HepG2 (cell line): ENCODE results near the gene STEAP1B. TPM values are rescaled to one million over a fixed set of nuclear protein-coding genes. Genes with fewer than 3 reads are reported as not detected.

Experiments used
- BHLHE40 ChIP-seq: IDR thresholded peaks from 2 replicates; pipeline ENCODE4 v1.6.1; 2011; ENCODE audit warnings: low read length, improper control_type of control experiment
- BRF2 ChIP-seq: sonication (generic); formaldehyde crosslinking; IDR thresholded peaks from 2 replicates; pipeline ENCODE4 v1.8.1; 2022; ENCODE audit warnings: mild to moderate bottlenecking, missing genetic modification reagents
- CBX2 ChIP-seq, 2 experiments: fragments of 200-600 bp in 1 of 2; sonication (generic); formaldehyde crosslinking in 1 of 2; IDR thresholded peaks; 2 replicates each; pipeline versions ENCODE4 v1.7.0 to v1.8.1; 2018 to 2022; ENCODE audit warnings: low read depth in 2 of 2, low read length in 1 of 2, mild to moderate bottlenecking in 1 of 2, missing genetic modification reagents in 1 of 2
- CEBPG ChIP-seq: IDR thresholded peaks from 2 replicates; pipeline ENCODE4 v1.6.1; 2016
- DNMT1 ChIP-seq: sonication (generic); formaldehyde crosslinking; IDR thresholded peaks from 2 replicates; pipeline ENCODE4 v1.5.1; 2020; ENCODE audit warnings: mild to moderate bottlenecking, missing genetic modification reagents
- JDP2 ChIP-seq: sonication (generic); formaldehyde crosslinking; IDR thresholded peaks from 2 replicates; pipeline ENCODE4 v1.8.1; 2022; ENCODE audit warnings: missing genetic modification reagents, borderline replicate concordance
- NFKBIZ ChIP-seq: IDR thresholded peaks from 2 replicates; pipeline ENCODE4 v1.6.1; 2018; ENCODE audit warnings: missing genetic modification reagents, missing compliant biosample characterization
- NR3C1 ChIP-seq: sonication (generic); formaldehyde crosslinking; IDR thresholded peaks from 2 replicates; pipeline ENCODE4 v1.4.0; 2020; ENCODE audit warnings: missing genetic modification reagents
- REL ChIP-seq: sonication (generic); formaldehyde crosslinking; conservative IDR thresholded peaks from 2 replicates; pipeline ENCODE4 v1.8.0; 2022; ENCODE audit warnings: mild to moderate bottlenecking, missing genetic modification reagents, moderate library complexity
- REPIN1 ChIP-seq: sonication (generic); formaldehyde crosslinking; IDR thresholded peaks from 2 replicates; pipeline ENCODE4 v1.8.0; 2022; ENCODE audit warnings: missing genetic modification reagents, low read depth, mild to moderate bottlenecking, borderline replicate concordance
- RXRB ChIP-seq: IDR thresholded peaks from 2 replicates; pipeline ENCODE4 v1.6.1; 2016; ENCODE audit warnings: borderline replicate concordance, missing genetic modification reagents, missing compliant biosample characterization
- TFAP4 ChIP-seq: sonication (generic); IDR thresholded peaks from 2 replicates; pipeline ENCODE4 v1.6.1; 2016; ENCODE audit warnings: low read depth, borderline replicate concordance
- THAP9 ChIP-seq: sonication (generic); formaldehyde crosslinking; IDR thresholded peaks from 2 replicates; pipeline ENCODE4; 2020; ENCODE audit warnings: missing genetic modification reagents, mild to moderate bottlenecking, borderline replicate concordance
- TMF1 ChIP-seq: sonication (generic); formaldehyde crosslinking; IDR thresholded peaks from 2 replicates; pipeline ENCODE4 v1.8.1; 2022; ENCODE audit warnings: low read depth, missing genetic modification reagents
- ZBED4 ChIP-seq: sonication (generic); formaldehyde crosslinking; IDR thresholded peaks from 2 replicates; pipeline ENCODE4 v1.4.0; 2020; ENCODE audit warnings: missing genetic modification reagents, borderline replicate concordance
- ZC3H13 ChIP-seq: sonication (generic); formaldehyde crosslinking; IDR thresholded peaks from 2 replicates; pipeline ENCODE4 v1.8.1; 2023; ENCODE audit warnings: mild to moderate bottlenecking, missing genetic modification reagents, moderate library complexity
- ZNF30 ChIP-seq: sonication (generic); formaldehyde crosslinking; IDR thresholded peaks from 2 replicates; pipeline ENCODE4 v1.5.0; 2020; ENCODE audit warnings: mild to moderate bottlenecking, missing genetic modification reagents
- ZNF367 ChIP-seq: sonication (generic); formaldehyde crosslinking; IDR thresholded peaks from 2 replicates; pipeline ENCODE4 v1.4.0; 2020; ENCODE audit warnings: missing genetic modification reagents, borderline replicate concordance
- ZNF660 ChIP-seq: sonication (generic); formaldehyde crosslinking; IDR thresholded peaks from 2 replicates; pipeline ENCODE4 v1.5.1; 2020; ENCODE audit warnings: mild to moderate bottlenecking, low read depth, missing genetic modification reagents, borderline replicate concordance
- ZNF749 ChIP-seq: sonication (generic); formaldehyde crosslinking; IDR thresholded peaks from 2 replicates; pipeline ENCODE4 v1.8.0; 2022; ENCODE audit warnings: mild to moderate bottlenecking, missing genetic modification reagents, moderate library complexity, borderline replicate concordance
- ZNF776 ChIP-seq: sonication (generic); formaldehyde crosslinking; IDR thresholded peaks from 2 replicates; pipeline ENCODE4 v1.4.0; 2020; ENCODE audit warnings: mild to moderate bottlenecking, missing genetic modification reagents
- polyA plus RNA-seq, 8 experiments: library from polyadenylated mRNA; depleted of rRNA in 3 of 8; stranded (reverse) in 7 of 8; unstranded in 1 of 8; fragments of >200 nt; fragmentation: Illumina TruSeq in 4 of 8; extraction: Trizol in 4 of 8; gene quantifications; 2 replicates each; pipeline versions ENCODE4 v1.2.1 to v1.2.3, GENCODE V29; 2011 to 2016; ENCODE audit warnings: low read depth in 4 of 8, missing spikeins in 1 of 8, mixed read lengths in 1 of 8; ENCODE audit not compliant: insufficient read depth in 1 of 8
- total RNA-seq, 5 experiments: library from RNA; depleted of rRNA; stranded (reverse); fragments of >200 nt; fragmentation: Illumina TruSeq; extraction: Trizol; gene quantifications; 2 replicates each; pipeline ENCODE4 v1.2.3, GENCODE V29; 2016; ENCODE audit warnings: low read depth in 1 of 5

The STEAP1B gene
- total and polyA plus RNA-seq, 2 of the 13 experiments (the other 11 are each of a cell fraction or from before 2014, with no cell fraction given) = not detected

- no peak for TF ChIP-seq ZNF749
- TF ChIP-seq ZBED4 (CRISPR knock-in tag) = peak; percentile 92
- no peak for TF ChIP-seq DNMT1
- TF ChIP-seq RXRB = peak; percentile 93
- TF ChIP-seq ZNF367 (CRISPR knock-in tag) = no peak
- 0 out of 2 replicates have a peak, but pooled peaks have one; percentile 27 for TF ChIP-seq THAP9
- TF ChIP-seq NR3C1 (CRISPR knock-in tag) = no peak
- TF ChIP-seq REL = no peak
- no peak for TF ChIP-seq ZNF30 (CRISPR knock-in tag)
- TF ChIP-seq REPIN1 (CRISPR knock-in tag) = peak; percentile 70; the same call in 1 of the 2 replicates
- TF ChIP-seq ZC3H13 (CRISPR knock-in tag) = 0 out of 2 replicates have a peak, but pooled peaks have one; percentile 61
- peak; percentile 76 for TF ChIP-seq CEBPG (CRISPR knock-in tag)
- TF ChIP-seq TFAP4 = peak; percentile 82; the same call in 1 of the 2 replicates
- TF ChIP-seq ZNF776 (CRISPR knock-in tag) = no peak
- no peak for TF ChIP-seq ZNF660 (CRISPR knock-in tag)
- peak; percentile 90 for TF ChIP-seq NFKBIZ (CRISPR knock-in tag)
- no peak for TF ChIP-seq CBX2 (IDR thresholded peaks at IDR 0.05; ENCODE audit: low read depth, low read length)
- no peak for TF ChIP-seq CBX2 (CRISPR knock-in tag; IDR thresholded peaks at IDR 0.05; ENCODE audit: low read depth)
- peak; percentile 76 for TF ChIP-seq BHLHE40
- no peak for TF ChIP-seq BRF2
- no peak for TF ChIP-seq JDP2 (CRISPR knock-in tag)
- no peak for TF ChIP-seq TMF1 (CRISPR knock-in tag)
Measured at GRCh38 chr7:22442187-22442881, 57.7 kb downstream of the STEAP1B start (continued).
